Measurements from ENCODE around the gene EPHB6.
A peak's percentile ranks its signal among the peaks of the same experiment; 100 is the strongest.

EPHB6 gene

GRCh38 chr7:142854372-142855113, at the start of gene EPHB6:
TSS of gene EPHB6 (plus strand) at chr7:142855076. CDS start at chr7:142863228, 8,152 bp downstream.
- DNase-seq, result peak; percentile 45

- DNase-seq, result no peak
These were observed 49.4 kb upstream of the EPHB6 start for GRCh38 chr7:142805350-142806021.

GRCh38 chr7:142806022-142806356, 48.9 kb upstream of the EPHB6 start:
- no peak for DNase-seq

GRCh38 chr7:142806957-142807356, 47.9 kb upstream of the EPHB6 start:
- DNase-seq, result no peak

- peak; percentile 47 for DNase-seq
These were observed 46.9 kb upstream of the EPHB6 start for GRCh38 chr7:142807855-142808460.

- DNase-seq, result no peak
These were observed 46.4 kb upstream of the EPHB6 start for GRCh38 chr7:142808461-142808801.

- peak; percentile 97 for DNase-seq
These were observed 45.9 kb upstream of the EPHB6 start for GRCh38 chr7:142808802-142809583.

GRCh38 chr7:142809671-142810070, 45.2 kb upstream of the EPHB6 start:
- DNase-seq, result no peak

- peak; percentile 46 for DNase-seq
These were observed 43.6 kb upstream of the EPHB6 start for GRCh38 chr7:142811154-142811737.

GRCh38 chr7:142812437-142813215, 42.2 kb upstream of the EPHB6 start:
- DNase-seq, result no peak

GRCh38 chr7:142813226-142813625, 41.6 kb upstream of the EPHB6 start:
- DNase-seq, result no peak

- no peak for DNase-seq
These were observed 41.2 kb upstream of the EPHB6 start for GRCh38 chr7:142813699-142814098.

- DNase-seq, result no peak
These were observed 40.4 kb upstream of the EPHB6 start for GRCh38 chr7:142814451-142814850.

GRCh38 chr7:142815134-142815533, 39.7 kb upstream of the EPHB6 start:
- DNase-seq, result no peak

GRCh38 chr7:142817506-142817905, 37.4 kb upstream of the EPHB6 start:
- no peak for DNase-seq

- no peak for DNase-seq
These were observed 35.3 kb upstream of the EPHB6 start for GRCh38 chr7:142819530-142819929.

- DNase-seq, result no peak
These were observed 32.2 kb upstream of the EPHB6 start for GRCh38 chr7:142822714-142823113.

- no peak for DNase-seq
These were observed 26.9 kb upstream of the EPHB6 start for GRCh38 chr7:142827951-142828500.

- no peak for DNase-seq
These were observed 22.5 kb upstream of the EPHB6 start for GRCh38 chr7:142832417-142832816.

- no peak for DNase-seq
These were observed 21.5 kb upstream of the EPHB6 start for GRCh38 chr7:142833174-142834048.

GRCh38 chr7:142835487-142835886, 19.4 kb upstream of the EPHB6 start:
- no peak for DNase-seq

Measured in activated gamma-delta T cell treated with Interleukin-2 at 50 U/mL for 16 hours (primary cell).